KMS-11 (cell line): ENCODE measurements around the gene ST8SIA6.
"Not testable (repeated sequence)": the region's sequence is repeated elsewhere in the genome, so short reads cannot be mapped to it uniquely, and the experiment has no call there.

ENCODE experiments used
- H2AFZ ChIP-seq: fragments of 200-600 bp; sonication (generic); 2 replicates; pipeline ENCODE4 v1.6.1; 2016; ENCODE audit warnings: antibody characterized with exemption, mixed run types, low read depth
- H3K27ac ChIP-seq: fragments of 200-600 bp; sonication (generic); 2 replicates; pipeline ENCODE4 v1.6.1; 2016; ENCODE audit warnings: mild to moderate bottlenecking, mixed run types
- H3K27me3 ChIP-seq: fragments of 200-600 bp; sonication (generic); 2 replicates; pipeline ENCODE4 v1.6.1; 2017; ENCODE audit warnings: mild to moderate bottlenecking, low read depth, mixed run types, moderate library complexity; ENCODE audit not compliant: insufficient read depth
- H3K36me3 ChIP-seq: fragments of 200-600 bp; sonication (generic); 2 replicates; pipeline ENCODE4 v1.6.1; 2017; ENCODE audit warnings: mild to moderate bottlenecking, mixed run types; ENCODE audit not compliant: insufficient read depth
- H3K4me1 ChIP-seq: fragments of 200-600 bp; sonication (generic); 2 replicates; pipeline ENCODE4 v1.6.1; 2016; ENCODE audit warnings: mild to moderate bottlenecking, low read depth, mixed run types; ENCODE audit not compliant: poor library complexity, severe bottlenecking
- H3K4me2 ChIP-seq: fragments of 200-600 bp; sonication (generic); 2 replicates; pipeline ENCODE4 v1.7.0; 2016; ENCODE audit warnings: mild to moderate bottlenecking, mixed run types
- H3K4me3 ChIP-seq: fragments of 200-600 bp; sonication (generic); IDR thresholded peaks from 2 replicates; pipeline ENCODE4 v1.6.1; 2017; ENCODE audit warnings: low read depth, low read length, mixed read lengths; ENCODE audit not compliant: insufficient read depth
- H3K79me2 ChIP-seq: fragments of 200-600 bp; sonication (generic); 2 replicates; pipeline ENCODE4 v1.6.1; 2016; ENCODE audit warnings: low read depth, mixed run types; ENCODE audit not compliant: insufficient read depth
- H3K9ac ChIP-seq: fragments of 200-600 bp; sonication (generic); 2 replicates; pipeline ENCODE4 v1.6.1; 2016; ENCODE audit warnings: mild to moderate bottlenecking, mixed run types
- H4K20me1 ChIP-seq: fragments of 200-600 bp; sonication (generic); 2 replicates; pipeline ENCODE4 v1.6.1; 2016; ENCODE audit warnings: mild to moderate bottlenecking, mixed run types; ENCODE audit not compliant: insufficient read depth
- CTCF ChIP-seq: fragments of 200-600 bp; sonication (generic); conservative IDR thresholded peaks from 2 replicates; pipeline ENCODE4 v1.6.1; 2017; ENCODE audit warnings: low read depth, mild to moderate bottlenecking, antibody characterized with exemption, low read length, moderate library complexity, mixed read lengths

ST8SIA6 gene

GRCh38 chr10:17340144-17340829 is 114.1 kb downstream of the ST8SIA6 start:
- no peak overlapping the region for H2AFZ ChIP-seq

GRCh38 chr10:17335065-17335464 is 119.3 kb downstream of the ST8SIA6 start:
- Histone ChIP-seq H3K27ac (no peak overlapping the region), H4K20me1 (no peaks in the 10 kb centered on the region), H3K4me2 (no peak overlapping the region), H3K36me3 (no peaks in the 10 kb centered on the region), H3K9ac (no peak overlapping the region), H3K27me3 (no peaks in the 10 kb centered on the region), H3K4me1 (no peaks in the 10 kb centered on the region), H3K4me3 (no peak overlapping the region), H3K79me2 (no peaks in the 10 kb centered on the region), H2AFZ (no peak overlapping the region)
- TF ChIP-seq CTCF = no peak

More at GRCh38 chr10:17340144-17340829, 114.1 kb downstream of the ST8SIA6 start:
- H3K27me3 ChIP-seq = no peaks in the 10 kb centered on the region
- no peak overlapping the region for H3K27ac ChIP-seq
- no peak overlapping the region for H3K9ac ChIP-seq
- H3K79me2 ChIP-seq = no peaks in the 10 kb centered on the region
- no peaks in the 10 kb centered on the region for H3K4me1 ChIP-seq
- TF ChIP-seq CTCF = no peak
- H3K4me2 ChIP-seq = no peak overlapping the region
- H3K36me3 ChIP-seq = no peaks in the 10 kb centered on the region
- no peak overlapping the region for H3K4me3 ChIP-seq
- no peaks in the 10 kb centered on the region for H4K20me1 ChIP-seq

GRCh38 chr10:17330501-17330900 is 123.9 kb downstream of the ST8SIA6 start:
- Histone ChIP-seq H3K36me3 (no peaks in the 10 kb centered on the region), H2AFZ (no peak overlapping the region), H3K4me1 (no peaks in the 10 kb centered on the region), H3K27me3 (no peaks in the 10 kb centered on the region), H3K4me2 (no peak overlapping the region), H3K27ac (no peak overlapping the region), H3K79me2 (no peaks in the 10 kb centered on the region), H3K9ac (no peak overlapping the region), H4K20me1 (no peaks in the 10 kb centered on the region), H3K4me3 (no peak overlapping the region)
- no peak for TF ChIP-seq CTCF

- Histone ChIP-seq H3K4me2 (no peak overlapping the region), H4K20me1 (no peaks in the 10 kb centered on the region), H3K9ac (no peak overlapping the region), H3K27me3 (no peaks in the 10 kb centered on the region), H3K79me2 (no peaks in the 10 kb centered on the region), H3K4me3 (no peak overlapping the region), H2AFZ (no peak overlapping the region), H3K27ac (no peak overlapping the region), H3K36me3 (no peaks in the 10 kb centered on the region), H3K4me1 (no peaks in the 10 kb centered on the region)
- no peak for TF ChIP-seq CTCF
Measured at GRCh38 chr10:17326377-17326776, 128.0 kb downstream of the ST8SIA6 start.

GRCh38 chr10:17321957-17322356 is 132.4 kb downstream of the ST8SIA6 start:
- H3K4me3 ChIP-seq, H3K79me2 ChIP-seq, H2AFZ ChIP-seq, H3K4me2 ChIP-seq, H3K9ac ChIP-seq, H3K4me1 ChIP-seq, H3K36me3 ChIP-seq, H3K27me3 ChIP-seq, H3K27ac ChIP-seq, H4K20me1 ChIP-seq: not testable (repeated sequence)
